Hair follicular keratinocyte (primary cell): ENCODE measurements around the gene NKX3-2. TPM values are rescaled to one million over a fixed set of nuclear protein-coding genes. Genes with fewer than 3 reads are reported as not detected.

Experiments used
- total RNA-seq: library from RNA; depleted of rRNA; stranded (reverse); fragments of >200 nt; gene quantifications from 2 replicates; pipeline ENCODE4 v1.2.3, GENCODE V29; 2015

The NKX3-2 gene
- 0.04 TPM in 1 of 2 replicates, not detected in the other for total RNA-seq

GRCh38 chr4:13543839-13544605, at the start of gene NKX3-2:
TSS of gene NKX3-2 (minus strand) at chr4:13544508. CDS start at chr4:13544414, 94 bp downstream.

Other genes starting within 250 kb of the NKX3-2 start
- 21.2 and 23.1 TPM in 2 replicates for gene RAB28, start 60.2 kb downstream of the NKX3-2 start, total RNA-seq
- gene BOD1L1, start 83.2 kb upstream of the NKX3-2 start, total RNA-seq = 8.5 and 14.5 TPM in 2 replicates